Activated CD8-positive, alpha-beta memory T cell treated with anti-CD3 and anti-CD28 coated beads, Interleukin-2, amount 50 U/mL, for 4 hours (primary cell): Measurements from ENCODE around the gene SLC35A4.

Source experiments
- DNase-seq: peaks from one replicate; pipeline ENCODE4 v3.0.0-alpha.2; 2020

Gene SLC35A4

GRCh38 chr5:140564196-140565023, at the start of gene SLC35A4, which contains the start of gene APBB3:
TSS of gene SLC35A4 (plus strand) at chr5:140564828. CDS start at chr5:140567170, 2,342 bp downstream.
TSS of gene APBB3 (minus strand) at chr5:140564598. CDS start at chr5:140564245, 353 bp downstream.
- peak; percentile 95 for DNase-seq

GRCh38 chr5:140524003-140524402, 40.6 kb upstream of the SLC35A4 start:
- no peak for DNase-seq

GRCh38 chr5:140540227-140540626, 24.4 kb upstream of the SLC35A4 start:
- no peak for DNase-seq

GRCh38 chr5:140542972-140543371, 21.7 kb upstream of the SLC35A4 start:
- no peak for DNase-seq

DNA sequence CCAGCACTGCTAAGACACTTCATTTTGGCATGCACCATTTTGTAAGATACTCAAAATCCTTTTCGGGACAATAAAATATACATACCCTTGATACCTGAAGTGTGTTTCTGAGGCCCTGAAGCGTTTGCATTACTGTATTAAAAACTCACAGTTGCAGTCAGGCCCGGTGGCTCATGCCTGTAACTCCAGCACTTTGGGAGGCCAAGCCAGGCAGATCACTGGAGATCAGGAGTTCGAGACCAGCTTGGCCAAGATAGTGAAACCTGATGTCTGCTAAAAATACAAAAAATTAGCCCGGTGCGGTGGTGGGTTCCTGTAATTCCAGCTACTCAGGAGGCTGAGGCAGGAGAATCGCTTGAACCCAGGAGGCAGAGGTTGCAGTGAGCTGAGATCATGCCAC, 19.6 kb upstream of the SLC35A4 start:
- no peak for DNase-seq

- no peak for DNase-seq
These were observed 19.0 kb upstream of the SLC35A4 start for GRCh38 chr5:140545606-140546005.

GRCh38 chr5:140546851-140547507, 17.6 kb upstream of the SLC35A4 start:
- no peak for DNase-seq

- peak; percentile 87 for DNase-seq
These were observed 16.9 kb upstream of the SLC35A4 start, which contains the start of gene EIF4EBP3 for GRCh38 chr5:140547508-140548299. TSS of gene EIF4EBP3 (plus strand) at chr5:140547662. CDS start at chr5:140547738, 76 bp downstream.

DNA sequence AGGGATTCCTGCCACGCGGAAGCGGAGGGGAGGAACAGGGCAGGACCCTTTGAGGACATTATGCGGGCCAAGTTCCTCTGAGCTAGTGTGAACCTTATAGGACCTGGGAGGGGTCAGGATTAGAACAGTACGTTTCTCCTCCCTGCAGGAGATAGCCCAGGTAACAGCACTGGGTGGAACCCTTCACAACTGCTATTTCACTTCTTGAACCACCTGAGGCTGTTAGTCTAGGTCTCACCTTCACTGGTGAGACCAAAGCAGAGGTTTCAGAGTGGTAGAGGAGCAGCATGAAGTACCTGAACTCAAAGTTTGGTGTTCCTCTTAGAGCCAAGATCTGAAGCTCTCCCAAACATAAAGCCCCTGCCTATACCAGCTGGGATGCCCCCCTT, 16.3 kb upstream of the SLC35A4 start:
- no peak for DNase-seq

GRCh38 chr5:140548791-140549190, 15.8 kb upstream of the SLC35A4 start:
- no peak for DNase-seq

DNA sequence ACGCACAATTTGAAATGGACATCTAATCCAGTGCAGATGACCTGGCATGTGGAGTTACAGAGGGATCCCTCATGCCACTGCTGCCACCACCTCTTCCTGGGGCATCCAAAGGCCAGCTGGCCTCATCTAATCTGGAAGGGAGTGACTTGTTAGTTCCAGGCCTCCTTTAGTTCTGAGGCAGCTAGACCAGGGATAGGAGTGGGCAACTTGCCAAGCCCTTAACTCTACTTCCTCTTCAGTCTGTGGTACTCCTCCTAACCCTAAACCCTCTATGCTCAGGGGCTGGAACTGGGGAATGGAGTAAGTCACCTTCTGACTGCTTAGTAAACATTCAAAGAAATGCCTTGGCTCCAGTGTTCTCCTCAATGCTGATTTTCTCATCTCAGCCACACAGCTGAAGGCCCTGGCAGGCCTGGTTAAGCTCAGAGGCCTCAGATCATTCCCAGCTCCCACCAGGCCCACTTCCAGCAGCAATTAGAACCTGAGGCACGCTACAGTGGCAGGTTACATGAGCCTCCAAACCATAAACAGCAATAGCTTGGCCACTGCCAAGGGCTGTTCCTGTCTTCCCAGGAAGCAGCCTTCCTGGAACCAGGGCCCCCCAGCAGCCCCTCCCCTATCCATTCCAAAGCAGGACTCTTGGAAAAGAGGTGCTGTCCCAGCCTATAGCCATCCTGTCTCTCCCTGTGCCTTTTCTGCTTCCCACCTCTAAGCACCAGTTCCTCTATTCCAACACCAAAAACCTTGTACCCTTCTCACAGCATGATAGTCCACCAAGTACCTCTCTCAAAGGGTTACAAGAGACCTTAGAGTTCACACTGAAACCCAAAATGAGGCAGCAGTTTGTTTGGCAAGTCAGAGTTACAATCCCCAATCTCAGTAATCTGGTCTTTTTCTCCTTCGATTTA, 15.1 kb upstream of the SLC35A4 start:
- DNase-seq: no peak

DNA sequence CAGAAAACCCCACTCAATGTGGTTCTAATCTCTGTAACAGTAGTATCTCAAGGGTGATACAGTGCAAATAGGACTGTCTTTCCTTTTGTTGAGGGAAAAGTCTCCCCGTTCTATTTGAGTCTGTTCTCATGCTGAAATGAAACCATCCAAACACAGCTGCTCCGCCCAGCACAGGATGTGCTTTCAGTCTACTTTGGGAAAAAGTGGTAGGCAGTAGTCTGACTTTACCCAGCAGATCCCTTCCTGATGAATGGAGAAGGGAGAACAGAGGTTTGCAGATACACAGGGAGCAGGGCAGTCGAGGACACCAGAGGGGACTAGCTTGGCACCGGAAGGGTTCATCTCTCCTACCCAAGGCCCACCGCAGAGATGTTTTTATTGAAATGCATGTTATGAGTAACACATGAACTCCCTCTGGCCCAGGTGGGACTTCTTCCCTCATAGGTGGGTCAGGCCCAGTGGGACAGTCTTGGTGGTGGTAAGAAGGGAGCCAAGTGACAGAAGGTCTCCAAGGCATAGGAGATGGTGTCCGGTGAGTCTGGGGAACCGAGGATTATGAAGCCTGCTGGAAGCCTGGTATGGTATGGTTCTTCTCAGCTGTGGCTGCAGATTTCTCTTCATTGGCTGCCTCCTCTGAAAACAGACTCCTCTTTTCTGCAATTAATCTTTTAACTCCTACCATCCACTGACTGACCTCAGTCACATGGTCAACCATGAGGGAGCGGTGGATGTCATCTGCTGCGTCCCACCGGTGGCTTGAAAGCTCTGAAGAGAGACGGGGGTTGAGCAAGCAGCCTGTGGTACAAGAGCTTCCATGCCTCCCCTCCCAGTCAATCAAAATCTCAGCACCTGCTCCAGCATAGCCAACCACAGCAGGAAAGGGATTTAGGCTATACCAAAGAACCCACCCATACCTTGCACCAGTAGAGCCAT, 14.2 kb upstream of the SLC35A4 start:
- DNase-seq: no peak

- no peak for DNase-seq
These were observed 12.8 kb upstream of the SLC35A4 start for GRCh38 chr5:140551872-140552271.

DNA sequence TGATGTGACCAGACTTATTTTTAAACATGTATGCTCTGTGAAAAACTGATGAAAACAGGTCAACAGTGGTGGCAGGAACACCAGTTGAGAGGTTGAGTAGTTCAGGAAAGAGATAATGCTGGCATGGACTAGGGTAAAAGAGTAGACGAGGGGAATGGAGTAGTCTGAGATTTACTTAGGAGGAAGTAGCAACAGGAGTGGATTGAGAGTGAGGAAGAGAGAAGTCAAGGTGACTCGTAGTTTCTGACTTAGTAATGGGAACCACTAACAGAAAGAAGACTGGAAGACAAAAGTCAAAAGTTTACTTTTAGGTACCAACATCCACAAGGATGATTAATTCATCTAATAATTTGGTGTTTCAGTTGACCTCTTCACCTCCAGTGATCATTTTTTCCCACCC, 11.0 kb upstream of the SLC35A4 start:
- no peak for DNase-seq

DNA sequence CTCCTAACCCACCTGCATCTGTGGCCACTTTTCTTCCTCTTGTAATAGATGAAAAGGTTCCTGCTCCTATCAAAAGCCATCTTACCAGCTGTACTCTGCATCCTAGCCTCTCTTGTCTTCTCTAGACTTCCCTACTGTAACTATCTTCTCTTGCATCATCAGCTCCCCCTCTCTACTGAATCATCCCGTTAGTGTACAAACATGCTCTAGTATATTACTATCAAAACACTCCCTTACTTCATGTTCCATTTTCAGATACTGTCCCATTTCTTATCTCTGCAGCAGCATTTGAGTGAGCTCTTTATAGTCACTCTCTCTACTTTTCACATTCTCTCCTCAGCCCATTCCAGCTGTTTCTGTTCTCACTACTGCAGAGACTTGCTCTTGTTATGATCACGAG, 10.2 kb upstream of the SLC35A4 start:
- no peak for DNase-seq

- DNase-seq: no peak
These were observed 8.8 kb upstream of the SLC35A4 start for GRCh38 chr5:140555747-140556312.

DNA sequence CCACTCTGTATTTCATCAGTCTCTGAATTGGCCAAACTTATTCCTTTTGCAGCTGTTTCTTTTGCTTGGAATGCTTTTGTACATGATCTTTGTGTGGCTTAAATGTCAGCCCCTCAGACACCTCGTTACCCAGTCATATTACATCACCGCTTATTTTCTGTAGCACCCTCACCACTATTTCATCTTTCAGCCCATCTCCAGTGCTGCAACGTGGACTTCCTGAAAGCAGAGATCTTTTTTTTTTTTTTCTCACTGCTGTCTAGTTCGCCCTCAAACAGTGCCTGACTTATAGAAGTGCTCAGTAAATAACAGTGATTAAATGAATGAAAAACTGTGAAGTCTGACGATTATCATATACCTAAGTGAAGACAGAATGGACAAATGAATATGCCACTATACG, 8.2 kb upstream of the SLC35A4 start:
- DNase-seq: no peak

GRCh38 chr5:140557136-140557805, 7.4 kb upstream of the SLC35A4 start, which contains the start of gene SRA1:
TSS of gene SRA1 (minus strand) at chr5:140557473. CDS start at chr5:140557452, 21 bp downstream.
- DNase-seq: peak; percentile 80

DNA sequence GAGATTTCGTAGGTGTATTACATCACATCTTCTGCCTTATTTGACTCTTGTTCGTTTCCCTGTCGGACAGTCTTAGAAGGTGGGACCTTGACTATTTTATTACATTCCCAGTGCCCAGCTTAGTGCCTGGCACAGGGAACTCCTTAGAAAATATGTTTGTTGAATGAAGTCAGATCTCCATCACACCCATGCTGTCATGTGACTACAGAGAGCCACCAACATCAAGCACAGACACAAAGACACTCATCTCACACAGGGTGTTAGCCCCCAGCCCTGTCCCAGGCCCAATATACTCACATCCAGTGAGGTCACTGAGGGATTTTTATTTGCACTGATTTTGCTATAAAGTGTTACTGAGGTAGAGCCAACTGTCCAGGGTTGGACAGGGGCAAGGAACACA, 6.7 kb upstream of the SLC35A4 start:
- no peak for DNase-seq

- DNase-seq: no peak
These were observed 6.1 kb upstream of the SLC35A4 start for GRCh38 chr5:140558542-140558941.
